Measurements from ENCODE around the gene ARMC2. TPM values are rescaled to one million over a fixed set of nuclear protein-coding genes. Genes with fewer than 3 reads are reported as not detected.

The ARMC2 gene
- total RNA-seq, 1 donor from 2014 or later = 0.26 TPM

GRCh38 chr6:108916026-108916686 is 67.9 kb downstream of the ARMC2 start:
- DNase-seq (ENCODE audit: low read depth) (peak; percentile 44), FAIRE-seq (no peak)
- Histone ChIP-seq H3K4me3 (ENCODE audit: low read depth, low read length) (no peak overlapping the region), H3K36me3 (ENCODE audit: control insufficient read depth, insufficient read depth, low read length) (no peaks in the 10 kb centered on the region), H3K27me3 (ENCODE audit: control insufficient read depth, insufficient read depth, low read length) (no peaks in the 10 kb centered on the region)
- TF ChIP-seq, protein P1, sequence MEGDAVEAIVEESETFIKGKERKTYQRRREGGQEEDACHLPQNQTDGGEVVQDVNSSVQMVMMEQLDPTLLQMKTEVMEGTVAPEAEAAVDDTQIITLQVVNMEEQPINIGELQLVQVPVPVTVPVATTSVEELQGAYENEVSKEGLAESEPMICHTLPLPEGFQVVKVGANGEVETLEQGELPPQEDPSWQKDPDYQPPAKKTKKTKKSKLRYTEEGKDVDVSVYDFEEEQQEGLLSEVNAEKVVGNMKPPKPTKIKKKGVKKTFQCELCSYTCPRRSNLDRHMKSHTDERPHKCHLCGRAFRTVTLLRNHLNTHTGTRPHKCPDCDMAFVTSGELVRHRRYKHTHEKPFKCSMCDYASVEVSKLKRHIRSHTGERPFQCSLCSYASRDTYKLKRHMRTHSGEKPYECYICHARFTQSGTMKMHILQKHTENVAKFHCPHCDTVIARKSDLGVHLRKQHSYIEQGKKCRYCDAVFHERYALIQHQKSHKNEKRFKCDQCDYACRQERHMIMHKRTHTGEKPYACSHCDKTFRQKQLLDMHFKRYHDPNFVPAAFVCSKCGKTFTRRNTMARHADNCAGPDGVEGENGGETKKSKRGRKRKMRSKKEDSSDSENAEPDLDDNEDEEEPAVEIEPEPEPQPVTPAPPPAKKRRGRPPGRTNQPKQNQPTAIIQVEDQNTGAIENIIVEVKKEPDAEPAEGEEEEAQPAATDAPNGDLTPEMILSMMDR (IDR thresholded peaks at IDR 0.05; ENCODE audit: insufficient read depth, low read length, severe bottlenecking) = no peak

DNA sequence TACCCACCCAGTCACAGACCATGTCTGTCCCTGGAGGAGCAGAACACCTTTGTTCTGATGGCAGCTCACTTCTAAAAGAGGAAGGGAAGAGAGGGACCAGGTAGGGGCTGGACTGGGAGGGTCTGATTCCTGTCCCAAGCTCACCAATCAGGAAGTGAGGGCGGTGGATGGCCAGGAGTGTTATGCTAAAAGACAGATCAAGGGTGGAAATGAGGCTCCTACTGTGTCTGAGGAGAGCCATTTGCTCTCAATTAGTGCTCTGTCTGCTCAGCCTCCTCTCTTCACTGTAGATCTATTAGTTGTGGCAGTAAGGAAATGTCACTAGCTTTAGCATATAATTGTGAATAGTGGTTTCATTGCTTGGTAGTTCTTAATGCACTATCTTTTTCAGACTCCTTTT is 72.5 kb downstream of the ARMC2 start:
- no peaks in the 10 kb centered on the region for H3K27me3 ChIP-seq (ENCODE audit: control insufficient read depth, insufficient read depth, low read length)
- FAIRE-seq (no peak), DNase-seq (ENCODE audit: low read depth) (no peak)
- H3K36me3 ChIP-seq (ENCODE audit: control insufficient read depth, insufficient read depth, low read length) = no peaks in the 10 kb centered on the region
- TF ChIP-seq, protein P1 (IDR thresholded peaks at IDR 0.05; ENCODE audit: insufficient read depth, low read length, severe bottlenecking) = no peak
- no peak overlapping the region for H3K4me3 ChIP-seq (ENCODE audit: low read depth, low read length)

DNA sequence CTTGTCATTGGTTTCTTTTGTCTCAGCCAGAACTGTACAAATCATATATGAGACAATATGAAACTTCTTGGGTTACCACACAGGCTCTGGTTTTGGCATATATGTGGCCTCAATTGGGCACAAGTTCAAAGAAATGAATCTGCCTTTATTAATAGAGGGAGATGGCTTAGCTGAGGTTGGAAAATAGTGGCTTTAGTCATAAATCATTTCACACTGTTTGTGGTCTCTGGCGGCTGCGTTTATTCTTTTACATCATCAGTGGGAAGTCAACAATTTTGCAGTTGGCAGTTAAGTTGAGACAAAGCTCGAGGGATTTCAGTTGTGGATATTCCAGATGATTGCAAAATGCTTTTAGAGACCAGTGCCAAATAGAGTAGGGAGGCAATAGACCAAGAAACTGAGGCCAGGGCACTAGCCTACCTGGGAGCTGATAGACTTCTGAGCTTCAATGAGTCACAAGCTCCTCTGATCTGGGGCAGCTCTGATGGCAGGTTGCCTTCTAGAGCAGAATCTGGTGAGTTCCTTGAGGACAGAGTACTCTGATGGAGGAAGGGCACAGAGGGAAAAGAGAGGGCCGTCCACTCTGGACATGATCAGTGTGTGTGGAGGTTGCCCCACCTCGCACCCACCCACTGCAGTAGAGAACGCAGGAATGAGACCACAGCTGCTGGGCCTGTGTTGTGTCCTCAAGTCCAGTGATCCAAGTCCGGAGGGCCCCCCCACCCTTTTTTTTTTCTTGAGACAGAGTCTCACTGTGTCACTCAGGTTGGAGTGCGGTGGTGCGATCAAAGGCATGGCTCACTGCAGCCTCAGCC is 73.5 kb downstream of the ARMC2 start:
- no peak for DNase-seq (ENCODE audit: low read depth)
- Histone ChIP-seq H3K4me3 (ENCODE audit: low read depth, low read length) (no peak overlapping the region), H3K36me3 (ENCODE audit: control insufficient read depth, insufficient read depth, low read length) (no peaks in the 10 kb centered on the region), H3K27me3 (ENCODE audit: control insufficient read depth, insufficient read depth, low read length) (no peaks in the 10 kb centered on the region)
- TF ChIP-seq, protein P1 (IDR thresholded peaks at IDR 0.05; ENCODE audit: insufficient read depth, low read length, severe bottlenecking) = no peak
- no peak for FAIRE-seq

DNA sequence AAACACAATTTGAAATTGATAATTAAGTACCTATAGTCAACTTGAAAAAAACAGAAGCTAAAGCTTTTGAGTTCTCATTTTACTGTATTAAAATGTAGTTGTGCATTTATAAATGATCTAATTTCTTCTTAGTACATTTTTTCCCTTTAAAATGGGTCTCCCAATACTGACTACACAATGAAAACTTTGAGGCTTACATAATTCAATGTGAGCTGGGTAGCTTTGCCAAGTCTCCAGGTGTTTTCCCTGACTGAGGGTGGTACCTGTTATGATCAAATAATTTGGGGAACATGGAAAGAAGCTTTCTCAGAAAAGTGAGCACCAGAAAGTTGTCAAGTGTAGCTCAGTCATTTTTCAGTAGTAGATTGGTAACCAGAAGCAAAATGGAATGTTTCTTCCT is 74.3 kb downstream of the ARMC2 start:
- Histone ChIP-seq H3K27me3 (ENCODE audit: control insufficient read depth, insufficient read depth, low read length) (no peaks in the 10 kb centered on the region), H3K36me3 (ENCODE audit: control insufficient read depth, insufficient read depth, low read length) (no peaks in the 10 kb centered on the region), H3K4me3 (ENCODE audit: low read depth, low read length) (no peak overlapping the region)
- TF ChIP-seq, protein P1 (IDR thresholded peaks at IDR 0.05; ENCODE audit: insufficient read depth, low read length, severe bottlenecking) = no peak
- DNase-seq (ENCODE audit: low read depth) = no peak
- FAIRE-seq = no peak

- TF ChIP-seq, protein P1 (IDR thresholded peaks at IDR 0.05; ENCODE audit: insufficient read depth, low read length, severe bottlenecking) = no peak
- H3K27me3 ChIP-seq (ENCODE audit: control insufficient read depth, insufficient read depth, low read length) = no peaks in the 10 kb centered on the region
- no peak for FAIRE-seq
- H3K36me3 ChIP-seq (ENCODE audit: control insufficient read depth, insufficient read depth, low read length) = no peaks in the 10 kb centered on the region
- H3K4me3 ChIP-seq (ENCODE audit: low read depth, low read length) = no peak overlapping the region
- peak; percentile 69 for DNase-seq (ENCODE audit: low read depth)
Observed at GRCh38 chr6:108927927-108928326, 79.7 kb downstream of the ARMC2 start.
